ENCODE results near the gene CAPN1. TPM values are rescaled to one million over a fixed set of nuclear protein-coding genes. Genes with fewer than 3 reads are reported as not detected.

Gene CAPN1
- total and polyA plus RNA-seq, 2 donors (not counting 1 experiment from before 2014, with no cell fraction given), result 192 to 202 TPM

- no peak overlapping the region for H3K4me2 ChIP-seq (replicated peaks; ENCODE audit: low read depth, low read length, poor library complexity, severe bottlenecking)
- H3K4me3 ChIP-seq (ENCODE audit: control extremely low read depth in 1 of 5, extremely low read depth in 1 of 5, insufficient read depth in 1 of 5, low read depth in 2 of 5, low read length in 4 of 5), result no peak overlapping the region
- no peak overlapping the region for H2AFZ ChIP-seq (ENCODE audit: insufficient read depth, low read depth, low read length, poor library complexity, severe bottlenecking)
- no peak overlapping the region for H3K27ac ChIP-seq (ENCODE audit: low read length in 2 of 2)
- DNase-seq, result no peak
- H3K79me2 ChIP-seq (ENCODE audit: control insufficient read depth, insufficient read depth, low read length), result no peaks in the 10 kb centered on the region
- no peak overlapping the region for H3K27ac Mint-ChIP-seq
- H3K9me3 ChIP-seq (ENCODE audit: control extremely low read depth in 1 of 3, control insufficient read depth in 2 of 3, insufficient read depth in 1 of 3, low read length in 2 of 3), result no peaks in the 10 kb centered on the region
- no peaks in the 10 kb centered on the region for H3K9me3 Mint-ChIP-seq (ENCODE audit: insufficient read depth)
- ChIA-PET CTCF (no interaction called here), POLR2A (no interaction called here)
- no peak overlapping the region for H3K9ac ChIP-seq (ENCODE audit: low read length)
- ATAC-seq (ENCODE audit: low read depth), result no peak
- H3K27me3 Mint-ChIP-seq, result no peaks in the 10 kb centered on the region
- H3K4me1 Mint-ChIP-seq, result peaks cover 7% of the 10 kb centered on the region
- intact Hi-C loops (cut with micrococcal nuclease), result no loop called here
- H3K4me3 Mint-ChIP-seq, result no peak overlapping the region
- no peaks in the 10 kb centered on the region for H3K27me3 ChIP-seq (replicated peaks in 1 of 4; ENCODE audit: control extremely low read depth in 1 of 4, control insufficient read depth in 3 of 4, insufficient read depth in 4 of 4, low read length in 3 of 4)
- TF ChIP-seq EZH2 (IDR thresholded peaks at IDR 0.05; ENCODE audit: borderline replicate concordance, insufficient read depth, low read depth, low read length, poor library complexity, severe bottlenecking), result no peak
- TF ChIP-seq CTCF (IDR thresholded peaks at IDR 0.05), result no peak
- H3K36me3 ChIP-seq (replicated peaks in 1 of 2; ENCODE audit: control extremely low read depth in 1 of 2, control insufficient read depth in 1 of 2, extremely low read depth in 1 of 2, insufficient read depth in 2 of 2, low read length in 1 of 2), result peaks cover 0 to 3% of the 10 kb centered on the region in 2 experiments
- H4K20me1 ChIP-seq (ENCODE audit: control insufficient read depth, insufficient read depth, low read length, poor library complexity, severe bottlenecking), result no peaks in the 10 kb centered on the region
- WGBS (ENCODE audit: insufficient coverage), result 92% methylated on average over 6 of the region's 6 CpGs
- peaks cover 8 to 13% of the 10 kb centered on the region in 2 donors for H3K4me1 ChIP-seq (ENCODE audit: control insufficient read depth in 2 of 2, insufficient read depth in 2 of 2, low read length in 2 of 2)
Measured at GRCh38 chr11:65216830-65217229, 35.1 kb downstream of the CAPN1 start.

GRCh38 chr11:65217441-65218423, 36.0 kb downstream of the CAPN1 start:
- DNase-seq (no peak), ATAC-seq (ENCODE audit: low read depth) (no peak)
- H3K4me1 ChIP-seq (ENCODE audit: control insufficient read depth in 2 of 2, insufficient read depth in 2 of 2, low read length in 2 of 2), result peaks cover 8 to 13% of the 10 kb centered on the region in 2 donors
- no peaks in the 10 kb centered on the region for H3K79me2 ChIP-seq (ENCODE audit: control insufficient read depth, insufficient read depth, low read length)
- Mint-ChIP-seq H3K27me3 (no peaks in the 10 kb centered on the region), H3K4me1 (peaks cover 7% of the 10 kb centered on the region), H3K4me3 (no peak overlapping the region), H3K27ac (no peak overlapping the region), H3K9me3 (ENCODE audit: insufficient read depth) (no peaks in the 10 kb centered on the region)
- H4K20me1 ChIP-seq (ENCODE audit: control insufficient read depth, insufficient read depth, low read length, poor library complexity, severe bottlenecking), result no peaks in the 10 kb centered on the region
- H3K9me3 ChIP-seq (ENCODE audit: control extremely low read depth in 1 of 3, control insufficient read depth in 2 of 3, insufficient read depth in 1 of 3, low read length in 2 of 3), result no peaks in the 10 kb centered on the region
- no peak overlapping the region for H3K4me3 ChIP-seq (ENCODE audit: control extremely low read depth in 1 of 5, extremely low read depth in 1 of 5, insufficient read depth in 1 of 5, low read depth in 2 of 5, low read length in 4 of 5)
- no peak overlapping the region for H3K4me2 ChIP-seq (replicated peaks; ENCODE audit: low read depth, low read length, poor library complexity, severe bottlenecking)
- no peak overlapping the region for H2AFZ ChIP-seq (ENCODE audit: insufficient read depth, low read depth, low read length, poor library complexity, severe bottlenecking)
- POLR2A ChIA-PET, result interaction anchor here (0.5 to 0.6 kb wide), 2 partner anchors 75 to 107 kb away, joined by 3 to 5 read pairs; no protein-coding TSS in a partner anchor
- CTCF ChIA-PET, result interaction anchor here (1.0 to 2.0 kb wide), 2 partner anchors 19 to 57 kb away, joined by 4 to 5 read pairs; no protein-coding TSS in a partner anchor
- intact Hi-C loops (cut with micrococcal nuclease), result no loop called here
- WGBS (ENCODE audit: insufficient coverage), result 96% methylated on average over 10 of the region's 19 CpGs
- no peak for TF ChIP-seq CTCF (IDR thresholded peaks at IDR 0.05)
- TF ChIP-seq EZH2 (IDR thresholded peaks at IDR 0.05; ENCODE audit: borderline replicate concordance, insufficient read depth, low read depth, low read length, poor library complexity, severe bottlenecking), result no peak
- no peak overlapping the region for H3K9ac ChIP-seq (ENCODE audit: low read length)
- H3K27ac ChIP-seq (ENCODE audit: low read length in 2 of 2), result no peak overlapping the region
- H3K27me3 ChIP-seq (replicated peaks in 1 of 4; ENCODE audit: control extremely low read depth in 1 of 4, control insufficient read depth in 3 of 4, insufficient read depth in 4 of 4, low read length in 3 of 4), result no peaks in the 10 kb centered on the region
- no peaks in the 10 kb centered on the region for H3K36me3 ChIP-seq (replicated peaks in 1 of 2; ENCODE audit: control extremely low read depth in 1 of 2, control insufficient read depth in 1 of 2, extremely low read depth in 1 of 2, insufficient read depth in 2 of 2, low read length in 1 of 2)
